AG08396 (cell line): ENCODE measurements around the gene ANKS1A.
A peak's percentile ranks its signal among the peaks of the same experiment; 100 is the strongest.
"Not testable (repeated sequence)": the region's sequence is repeated elsewhere in the genome, so short reads cannot be mapped to it uniquely, and the experiment has no call there.

ENCODE experiments used
- DNase-seq: peaks from one replicate; pipeline ENCODE4 v3.0.0; 2012; ENCODE audit warnings: low spot score, mixed read lengths

The ANKS1A gene, protein sequence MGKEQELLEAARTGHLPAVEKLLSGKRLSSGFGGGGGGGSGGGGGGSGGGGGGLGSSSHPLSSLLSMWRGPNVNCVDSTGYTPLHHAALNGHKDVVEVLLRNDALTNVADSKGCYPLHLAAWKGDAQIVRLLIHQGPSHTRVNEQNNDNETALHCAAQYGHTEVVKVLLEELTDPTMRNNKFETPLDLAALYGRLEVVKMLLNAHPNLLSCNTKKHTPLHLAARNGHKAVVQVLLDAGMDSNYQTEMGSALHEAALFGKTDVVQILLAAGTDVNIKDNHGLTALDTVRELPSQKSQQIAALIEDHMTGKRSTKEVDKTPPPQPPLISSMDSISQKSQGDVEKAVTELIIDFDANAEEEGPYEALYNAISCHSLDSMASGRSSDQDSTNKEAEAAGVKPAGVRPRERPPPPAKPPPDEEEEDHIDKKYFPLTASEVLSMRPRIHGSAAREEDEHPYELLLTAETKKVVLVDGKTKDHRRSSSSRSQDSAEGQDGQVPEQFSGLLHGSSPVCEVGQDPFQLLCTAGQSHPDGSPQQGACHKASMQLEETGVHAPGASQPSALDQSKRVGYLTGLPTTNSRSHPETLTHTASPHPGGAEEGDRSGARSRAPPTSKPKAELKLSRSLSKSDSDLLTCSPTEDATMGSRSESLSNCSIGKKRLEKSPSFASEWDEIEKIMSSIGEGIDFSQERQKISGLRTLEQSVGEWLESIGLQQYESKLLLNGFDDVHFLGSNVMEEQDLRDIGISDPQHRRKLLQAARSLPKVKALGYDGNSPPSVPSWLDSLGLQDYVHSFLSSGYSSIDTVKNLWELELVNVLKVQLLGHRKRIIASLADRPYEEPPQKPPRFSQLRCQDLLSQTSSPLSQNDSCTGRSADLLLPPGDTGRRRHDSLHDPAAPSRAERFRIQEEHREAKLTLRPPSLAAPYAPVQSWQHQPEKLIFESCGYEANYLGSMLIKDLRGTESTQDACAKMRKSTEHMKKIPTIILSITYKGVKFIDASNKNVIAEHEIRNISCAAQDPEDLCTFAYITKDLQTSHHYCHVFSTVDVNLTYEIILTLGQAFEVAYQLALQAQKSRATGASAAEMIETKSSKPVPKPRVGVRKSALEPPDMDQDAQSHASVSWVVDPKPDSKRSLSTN

DNA sequence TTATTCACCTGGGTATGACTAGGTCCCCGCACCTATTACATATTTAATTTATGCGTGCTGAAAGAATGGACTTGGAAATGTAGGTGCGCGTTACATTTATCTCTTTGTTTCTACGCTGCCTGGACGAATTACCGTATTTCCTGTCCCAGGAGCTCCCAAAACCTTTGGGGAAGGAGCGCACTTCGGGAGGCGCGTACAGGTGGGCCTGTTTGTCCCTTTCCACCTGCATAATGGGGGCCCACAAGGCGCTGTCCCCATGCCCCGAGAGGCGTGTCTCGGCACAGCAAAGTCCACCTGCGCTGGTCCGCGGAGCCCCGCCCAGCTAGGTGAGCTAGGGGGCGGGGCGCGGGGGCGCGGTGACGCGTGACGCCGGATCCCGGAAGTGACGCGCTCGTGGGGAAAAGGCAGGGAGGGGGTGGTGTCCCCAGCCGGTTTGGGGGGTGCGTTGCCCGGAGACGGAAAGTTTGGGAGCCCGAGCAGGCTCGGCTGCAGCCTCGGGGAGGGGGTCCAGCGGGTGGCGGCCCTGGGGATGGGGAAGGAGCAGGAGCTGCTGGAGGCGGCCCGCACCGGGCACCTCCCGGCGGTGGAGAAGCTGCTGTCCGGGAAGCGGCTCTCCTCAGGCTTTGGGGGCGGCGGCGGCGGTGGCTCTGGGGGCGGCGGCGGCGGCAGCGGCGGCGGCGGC lies at the start of gene ANKS1A:
Gene ANKS1A (plus strand): TSS at position 382 of the 682 bp plus-strand sequence. CDS start 148 bp downstream, at position 530.
- peak; percentile 77 for DNase-seq

DNA sequence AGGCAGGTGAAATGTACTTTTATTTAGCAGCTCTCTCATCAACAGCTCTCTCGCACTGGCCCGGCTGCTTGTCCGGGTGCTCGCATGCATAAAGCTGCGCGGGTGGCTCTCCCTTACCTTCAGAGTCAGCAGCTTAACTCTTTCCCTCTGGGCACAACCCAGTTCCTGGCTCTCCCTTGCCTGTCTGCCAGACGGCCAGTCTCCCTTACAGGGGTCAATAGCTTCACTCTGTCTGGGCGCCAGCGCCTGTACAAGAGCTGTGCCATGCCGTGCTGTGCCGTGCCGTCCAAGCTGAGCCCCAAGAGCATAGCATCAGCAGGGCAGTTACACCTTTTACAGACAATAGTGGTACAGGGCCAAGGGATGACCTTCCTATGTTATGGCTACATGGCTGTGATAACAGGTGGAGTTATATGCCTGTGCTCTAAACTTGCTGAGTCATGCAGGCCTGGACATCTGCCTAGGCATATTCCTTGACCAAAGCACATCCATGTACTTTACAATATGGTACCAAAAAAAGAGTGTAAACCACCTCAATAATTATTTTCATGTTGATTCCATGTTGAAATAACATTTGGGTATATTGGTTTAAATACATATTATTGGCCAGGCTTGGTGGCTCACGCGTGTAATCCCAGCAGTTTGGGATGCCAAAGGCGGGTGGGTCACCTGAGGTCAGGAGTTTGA lies 49.2 kb upstream of the ANKS1A start:
- no peak for DNase-seq

DNA sequence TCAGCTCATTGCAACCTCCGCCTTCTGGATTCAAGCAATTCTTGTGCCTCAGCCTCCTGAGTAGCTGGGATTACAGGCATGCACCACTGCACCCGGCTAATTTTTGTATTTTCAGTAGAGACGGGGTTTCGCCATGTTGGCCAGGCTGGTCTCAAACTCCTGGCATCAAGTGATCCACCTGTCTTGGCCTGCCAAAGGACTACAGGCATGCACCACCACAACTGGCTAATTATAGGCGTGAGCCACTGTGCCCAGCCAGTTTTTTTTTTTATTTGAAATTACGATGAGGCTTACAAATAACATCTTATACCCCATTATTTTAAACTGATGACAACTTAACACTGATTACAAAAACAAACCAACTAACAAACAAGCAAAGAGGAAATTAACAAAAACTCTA lies 40.0 kb upstream of the ANKS1A start:
- not testable (repeated sequence) for DNase-seq

DNA sequence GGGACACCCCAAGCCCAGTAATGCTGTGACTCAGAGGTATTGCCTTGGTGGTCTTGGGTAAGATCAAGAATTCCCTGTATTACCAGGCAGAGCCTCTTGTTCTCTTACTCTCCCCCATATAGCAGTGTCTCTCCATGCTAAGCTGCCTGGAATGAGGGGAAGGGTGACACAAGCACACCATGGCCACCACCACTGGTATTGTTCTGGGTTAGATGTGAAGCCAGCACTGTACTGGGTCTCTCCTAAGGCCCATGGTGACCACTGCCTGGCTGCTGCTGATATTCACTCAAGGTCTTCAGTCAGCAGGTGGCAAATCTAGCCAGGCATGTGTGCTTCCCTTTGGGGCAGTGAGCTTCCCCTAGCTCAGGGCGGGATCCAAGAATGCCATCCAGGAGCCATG lies 37.7 kb upstream of the ANKS1A start:
- DNase-seq: no peak

DNA sequence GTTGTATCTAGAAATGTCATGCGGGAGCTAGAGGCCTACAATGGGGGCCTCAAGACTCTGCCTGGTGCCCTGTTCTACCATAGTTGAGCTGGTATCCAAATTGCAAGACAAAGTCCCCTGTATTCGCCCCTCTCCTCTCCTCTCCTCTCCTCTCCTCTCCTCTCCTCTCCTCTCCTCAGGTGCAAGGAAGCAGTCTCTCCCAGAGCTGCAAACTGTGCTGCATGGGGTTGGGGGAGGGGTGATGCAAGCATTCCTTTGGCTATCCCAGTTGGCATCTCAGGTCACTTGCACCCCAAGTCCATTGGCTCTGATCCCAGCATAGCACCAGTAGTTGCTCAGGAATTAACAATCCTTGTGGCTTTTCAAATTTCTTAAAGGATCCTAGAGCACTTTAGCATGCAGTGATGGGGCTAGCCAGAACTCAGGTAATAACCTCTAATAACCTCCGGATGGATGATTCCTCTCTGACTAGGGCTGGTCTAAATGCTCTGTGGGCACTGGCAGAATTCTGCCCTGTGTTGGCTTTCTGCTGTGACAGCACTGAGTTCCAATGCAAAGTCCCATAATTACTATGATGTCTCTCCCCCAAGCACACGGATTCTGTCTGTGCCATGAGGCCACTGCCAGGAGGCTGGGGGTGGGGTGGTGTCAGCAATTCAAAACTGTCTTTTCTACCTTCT lies 36.5 kb upstream of the ANKS1A start:
- DNase-seq: no peak

DNA sequence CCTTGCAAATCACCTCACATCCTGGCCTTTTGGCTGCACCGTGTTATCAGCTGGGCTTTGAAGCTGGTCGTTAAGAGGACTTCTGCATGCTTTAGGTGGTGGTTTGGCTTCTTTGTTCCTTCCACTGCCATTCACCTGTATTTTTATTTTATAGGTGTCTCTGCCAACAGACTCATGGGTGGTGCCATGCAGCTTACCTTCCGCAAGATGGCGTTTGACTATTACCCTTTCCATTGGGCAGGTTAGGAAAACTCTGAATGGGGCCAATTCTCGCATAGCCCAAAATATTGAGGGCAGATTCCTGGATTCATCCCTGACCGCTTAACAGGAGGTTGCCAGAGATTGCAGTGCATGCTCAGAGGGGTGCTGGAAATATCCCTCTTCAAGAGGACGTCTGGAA lies 33.6 kb upstream of the ANKS1A start:
- DNase-seq: no peak

DNA sequence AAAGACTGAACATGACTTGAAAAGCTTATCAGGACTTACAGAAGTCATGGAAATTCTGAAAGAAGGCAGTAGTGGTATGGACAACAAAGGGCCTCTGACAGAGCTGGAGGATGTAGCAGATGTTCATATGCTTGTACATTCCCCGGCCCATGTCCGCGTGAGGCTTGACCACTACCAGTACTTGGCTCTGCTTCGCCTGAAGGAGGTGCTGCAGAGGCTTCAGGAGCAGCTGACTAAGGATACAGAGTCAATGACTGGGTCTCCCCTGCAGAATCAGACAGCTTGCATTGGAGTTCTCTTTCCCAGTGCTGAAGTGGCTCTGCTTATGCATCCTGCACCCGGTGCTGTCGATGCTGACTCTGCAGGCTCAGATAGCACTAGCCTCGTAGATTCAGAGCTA lies 30.4 kb upstream of the ANKS1A start:
- DNase-seq: no peak

DNA sequence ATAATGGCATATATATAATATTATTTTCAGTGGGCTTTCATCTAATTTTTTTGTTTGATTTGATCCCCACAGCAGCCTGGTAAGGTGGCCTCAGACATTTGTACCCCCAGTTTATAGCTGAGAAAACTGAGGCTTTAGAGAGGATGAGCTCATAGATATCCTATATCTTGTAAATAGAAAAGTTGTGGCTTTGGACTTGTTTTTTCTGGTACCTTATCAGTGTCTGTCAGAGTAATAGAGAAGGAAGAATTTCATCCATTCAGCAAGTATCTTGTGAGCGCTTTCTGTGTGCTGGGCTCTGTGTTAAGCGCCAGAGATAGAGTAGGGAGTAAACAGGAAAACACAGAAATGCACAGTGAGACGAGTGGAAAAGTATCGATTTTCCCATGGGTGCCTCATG lies 29.1 kb upstream of the ANKS1A start:
- DNase-seq: no peak

DNA sequence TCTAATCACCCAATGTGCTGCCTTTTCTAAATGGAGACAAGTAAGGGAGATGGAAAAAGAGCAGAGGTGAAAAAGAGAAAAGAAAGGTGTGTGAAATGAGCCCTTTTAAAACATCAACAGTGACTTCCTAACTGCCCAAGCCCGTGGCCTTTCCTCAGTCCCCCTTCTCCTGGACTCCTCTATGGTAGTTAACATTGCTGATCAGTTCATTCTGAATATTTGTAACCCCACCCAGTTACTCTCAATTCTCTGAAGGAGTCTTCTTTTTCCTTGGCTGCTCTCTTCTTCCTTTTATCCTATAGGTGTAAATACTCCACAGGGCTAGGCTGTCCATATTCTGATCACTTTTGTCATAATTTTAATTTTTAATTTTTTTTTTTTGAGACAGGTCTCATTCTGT lies 28.3 kb upstream of the ANKS1A start:
- DNase-seq: no peak

DNA sequence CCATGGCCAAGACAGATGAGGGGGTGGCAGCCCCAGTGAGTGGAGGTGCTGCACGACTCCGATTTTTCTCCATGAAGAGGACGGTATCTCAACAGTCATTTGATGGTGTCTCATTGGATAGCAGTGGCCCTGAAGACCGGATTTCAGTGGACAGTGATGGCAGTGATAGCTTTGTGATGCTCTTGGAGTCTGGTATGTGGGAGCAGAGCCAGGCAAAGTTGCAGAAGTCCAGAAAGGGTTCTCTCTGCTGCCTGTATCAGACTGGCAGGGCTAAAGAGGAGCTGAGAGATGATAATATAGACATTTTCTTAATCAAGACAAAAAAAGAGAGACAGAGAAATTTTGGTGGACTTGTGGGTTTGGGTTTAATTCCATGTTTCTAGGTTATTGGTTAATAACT lies 25.0 kb upstream of the ANKS1A start:
- no peak for DNase-seq

DNA sequence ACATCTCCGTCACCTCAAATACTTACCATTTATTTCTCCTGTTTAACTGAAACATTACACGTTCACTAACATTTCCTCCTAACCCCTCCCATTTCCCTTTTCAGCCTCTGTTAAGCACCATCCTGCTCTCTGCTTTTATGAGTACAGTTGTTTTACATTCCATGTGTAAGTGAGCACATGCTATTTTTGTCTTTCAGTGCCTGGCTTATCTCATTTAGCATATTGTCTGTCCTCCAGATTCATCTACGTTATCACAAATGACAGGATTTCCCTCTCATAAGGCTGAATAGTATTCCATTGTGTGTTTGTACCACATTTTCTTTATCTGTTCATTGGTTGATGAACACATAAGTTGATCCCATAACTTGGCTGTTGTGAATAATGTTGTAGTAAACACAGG lies 23.9 kb upstream of the ANKS1A start:
- no peak for DNase-seq

DNA sequence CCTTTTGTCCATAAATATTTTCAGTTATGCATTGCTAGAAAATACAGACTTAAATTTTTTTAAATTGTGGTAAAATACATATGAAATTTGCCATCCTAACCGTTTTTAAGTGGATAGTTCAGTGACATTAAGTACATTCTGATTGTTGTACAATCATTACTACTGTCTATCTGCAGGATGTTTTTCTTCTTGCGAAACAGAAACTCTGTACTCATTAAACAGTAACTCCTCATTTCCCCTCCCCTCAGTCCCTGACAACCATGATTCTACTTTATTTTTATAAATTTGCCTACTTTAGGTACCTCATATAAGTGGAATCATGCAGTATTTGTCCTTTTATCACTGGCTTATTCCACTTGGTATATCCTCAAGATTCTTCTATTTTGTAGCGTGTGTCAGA lies 22.5 kb upstream of the ANKS1A start:
- DNase-seq: no peak

DNA sequence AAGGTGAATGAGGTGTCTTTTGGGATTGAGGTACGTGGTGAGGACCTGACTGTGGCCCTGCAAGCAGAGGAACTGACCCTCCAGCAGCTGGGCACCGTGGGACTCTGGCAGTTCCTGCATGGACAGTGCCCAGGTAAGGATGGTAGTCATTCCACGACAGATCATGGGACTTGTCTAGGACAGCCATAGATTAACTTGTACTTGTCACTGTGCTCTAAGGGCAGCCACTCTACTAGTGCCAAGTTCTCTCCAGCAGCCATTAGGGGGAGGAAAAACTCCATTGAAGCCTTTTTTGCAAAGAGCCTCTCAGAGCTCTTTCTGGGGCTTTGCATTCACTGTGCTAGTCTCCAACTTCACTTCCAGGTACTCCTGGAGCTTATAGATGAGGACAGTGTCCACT lies 21.6 kb upstream of the ANKS1A start:
- no peak for DNase-seq

DNA sequence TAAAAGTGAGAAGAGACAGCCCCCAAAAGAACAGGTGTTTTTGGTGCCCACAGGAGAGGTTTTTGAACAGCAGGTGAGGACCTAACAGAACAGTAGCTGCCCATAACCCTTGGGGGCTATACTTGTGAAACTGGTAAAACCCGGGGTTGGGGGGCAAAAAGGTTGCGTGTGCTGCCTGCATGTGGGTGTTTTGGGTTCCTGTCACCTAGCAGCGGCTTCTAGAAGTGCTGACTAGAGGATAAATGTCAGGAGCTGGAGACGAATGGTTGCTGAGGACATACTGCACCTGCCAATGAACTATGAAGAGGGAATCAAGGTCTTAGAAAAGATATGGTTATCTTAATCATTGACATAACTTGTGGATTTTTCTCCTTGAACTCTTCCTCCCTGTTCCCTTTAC lies 17.2 kb upstream of the ANKS1A start:
- DNase-seq: no peak

DNA sequence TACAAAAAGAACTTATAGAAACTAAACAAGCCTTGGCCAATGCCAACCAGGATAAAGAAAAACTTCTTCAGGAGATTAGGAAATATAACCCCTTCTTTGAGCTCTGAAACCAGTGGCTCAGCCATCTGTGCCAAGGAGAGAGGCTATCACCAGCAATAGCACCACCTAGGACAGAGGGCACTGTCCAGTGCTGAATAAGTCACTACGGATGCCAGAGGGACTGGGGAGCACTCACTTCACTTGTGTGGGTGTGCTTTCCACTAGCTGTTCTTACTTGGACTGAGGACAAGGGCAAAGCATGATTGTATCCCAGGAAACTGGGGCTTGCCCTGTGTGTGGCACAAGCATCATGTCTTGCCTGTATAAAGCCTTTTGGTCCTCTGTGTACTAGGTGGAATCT lies 16.7 kb upstream of the ANKS1A start:
- no peak for DNase-seq

DNA sequence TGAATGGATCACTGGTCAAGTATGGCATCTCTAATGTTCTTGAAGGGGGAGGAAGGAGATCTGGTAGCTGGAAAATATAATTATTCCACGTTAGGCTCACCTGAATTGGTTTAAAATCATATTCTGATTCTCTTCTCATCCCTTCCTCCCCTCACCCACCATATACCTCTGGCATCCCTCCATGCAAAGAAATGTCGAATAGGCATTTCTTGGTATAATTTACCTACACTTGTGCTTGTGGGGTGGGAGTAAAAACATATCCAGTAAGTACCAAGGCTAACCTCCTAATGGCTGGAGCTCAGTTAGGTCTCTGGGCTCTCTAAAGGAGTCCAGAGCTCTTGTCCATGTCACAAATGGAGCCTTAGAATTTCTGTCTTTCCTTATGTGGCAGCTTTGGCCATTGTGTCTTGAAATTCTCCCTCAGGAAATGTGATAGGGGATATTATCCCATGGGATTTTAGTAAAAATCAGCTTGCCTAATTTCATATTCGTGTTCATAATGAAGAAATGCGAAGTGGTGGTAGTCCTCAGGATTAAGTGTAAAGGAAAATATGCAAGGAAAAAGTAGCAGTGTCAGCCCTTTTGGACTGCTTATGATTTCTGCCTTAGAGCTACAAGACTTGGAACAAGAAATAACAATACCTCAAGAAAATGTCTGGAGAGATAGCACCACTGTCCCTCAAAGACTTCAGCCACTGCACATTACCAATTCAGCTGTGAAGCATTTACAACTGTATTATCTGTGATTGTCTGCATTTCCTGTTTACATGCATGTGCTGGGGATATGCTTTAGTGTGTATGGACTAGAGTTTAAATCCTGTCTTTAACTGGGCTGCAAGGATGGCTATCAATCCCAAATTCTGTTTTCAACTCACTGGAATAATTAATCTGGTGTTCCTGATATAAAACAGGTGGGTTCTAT lies 13.5 kb upstream of the ANKS1A start:
- DNase-seq: no peak

DNA sequence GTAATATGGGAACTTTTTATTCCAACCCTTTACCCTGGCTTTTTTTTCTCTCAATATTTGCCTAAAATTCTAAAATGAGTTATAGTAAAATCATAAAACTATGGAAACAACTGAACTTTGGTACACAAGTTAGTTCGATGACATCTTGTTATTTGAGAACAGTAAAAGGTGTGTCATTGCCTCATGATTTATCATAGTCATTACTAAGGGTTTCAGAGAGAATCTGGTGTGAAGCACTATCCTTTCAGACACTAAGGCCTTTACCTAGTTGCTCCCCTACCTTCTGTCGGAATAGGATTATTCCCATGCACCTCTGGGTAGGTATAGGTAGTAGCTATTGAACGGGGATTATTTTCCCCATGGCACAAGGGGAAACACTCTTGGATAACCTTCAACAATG lies 12.6 kb upstream of the ANKS1A start:
- no peak for DNase-seq

DNA sequence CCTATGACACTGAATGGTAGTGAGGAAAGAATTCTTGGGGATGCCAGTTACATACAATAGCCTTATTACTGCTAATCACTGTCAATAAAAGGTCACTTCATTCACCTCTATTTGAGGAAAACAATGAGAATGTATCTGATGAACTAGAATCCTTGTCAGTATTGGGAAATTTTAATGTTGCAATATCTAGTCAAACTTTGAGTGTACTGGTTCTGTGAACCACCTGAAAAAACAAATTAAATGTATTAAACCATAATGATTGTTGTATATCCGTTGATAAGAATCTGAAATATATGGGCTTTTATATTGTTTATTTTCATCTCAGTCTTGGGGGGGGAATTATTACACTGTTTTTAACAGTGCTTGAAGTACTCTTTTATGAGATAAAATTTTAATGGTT lies 11.8 kb upstream of the ANKS1A start:
- DNase-seq: no peak

DNA sequence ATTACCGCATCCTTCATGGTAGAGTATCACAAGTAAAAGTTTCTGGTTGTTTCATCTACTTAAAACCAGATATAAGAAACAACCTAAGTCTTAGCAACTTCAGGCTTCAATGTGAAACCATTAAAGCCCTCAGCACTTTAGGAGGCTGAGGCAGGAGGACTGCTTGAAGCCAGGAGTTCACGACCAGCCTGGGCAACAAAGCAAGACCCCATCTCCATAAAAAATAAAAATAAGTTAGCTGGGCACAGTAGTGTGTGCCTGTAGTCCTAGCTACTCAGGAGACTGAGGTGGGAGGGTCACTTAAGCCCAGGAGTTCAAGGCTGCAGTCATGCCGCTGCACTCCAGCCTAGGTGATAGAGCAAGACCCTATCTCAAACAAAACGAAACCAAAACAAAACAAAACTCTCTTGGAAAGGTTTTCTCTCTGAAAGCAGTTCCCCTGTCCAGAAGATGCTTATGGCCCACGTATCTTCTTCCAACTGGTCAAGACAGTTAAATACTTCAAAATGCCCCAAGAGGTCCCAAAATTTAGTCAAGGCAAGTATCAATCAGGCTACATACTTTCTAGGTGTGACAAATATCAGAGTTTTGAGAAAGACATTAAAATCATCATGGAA lies 11.1 kb upstream of the ANKS1A start:
- no peak for DNase-seq
